Sciatic nerve (tissue), 2 donors: ENCODE results near the gene PPM1H. TPM values are rescaled to one million over a fixed set of nuclear protein-coding genes. Genes with fewer than 3 reads are reported as not detected.
A peak's percentile ranks its signal among the peaks of the same experiment; 100 is the strongest.
"Not testable (repeated sequence)": the region's sequence is repeated elsewhere in the genome, so short reads cannot be mapped to it uniquely, and the experiment has no call there.

ENCODE experiments used
- ATAC-seq: fragments of 200-7000 bp; cut with Tn5 transposase; one replicate; pipeline ENCODE4 v1.9.1; 2020; ENCODE audit warnings: mild to moderate bottlenecking, moderate library complexity
- DNase-seq: peaks from one replicate; pipeline ENCODE4 v3.0.0-alpha.2; 2020; ENCODE audit warnings: low spot score
- intact Hi-C: fragments of 100-400 bp; cut with DNase I; formaldehyde crosslinking; loops from one replicate; pipeline ENCODE4 v1.14.2; 2022
- total RNA-seq: library from RNA; stranded (reverse); fragmentation: NEBNext Ultra II Directional; extraction: Animal tissue kit (Norgen Biotek cat#: 25700); gene quantifications from one replicate; pipeline ENCODE4 v1.2.1, GENCODE V29; 2021
- donor health status: DM: no; HTN: no; CAD: no.
- donor health status: DM: no; HTN: no; CAD: no.

The PPM1H gene
- total RNA-seq, 1 donor from 2014 or later: 12.3 TPM

GRCh38 chr12:62761658-62762057, 173.3 kb downstream of the PPM1H start:
- intact Hi-C loops: no loop called here
- ATAC-seq (peak; percentile 82), DNase-seq (no peak)

- DNase-seq: no peak
- no peak for ATAC-seq
- intact Hi-C loops: no loop called here
These were observed 174.2 kb downstream of the PPM1H start for GRCh38 chr12:62760779-62761178.

- intact Hi-C loops, ATAC-seq, DNase-seq: not testable (repeated sequence)
These were observed 174.6 kb downstream of the PPM1H start for GRCh38 chr12:62760341-62760740.

GRCh38 chr12:62758216-62758615, 176.7 kb downstream of the PPM1H start:
- ATAC-seq: no peak
- intact Hi-C loops: no loop called here
- no peak for DNase-seq

GRCh38 chr12:62757048-62757447, 177.9 kb downstream of the PPM1H start:
- intact Hi-C loops: no loop called here
- DNase-seq: no peak
- ATAC-seq: no peak

GRCh38 chr12:62754706-62755105, 180.2 kb downstream of the PPM1H start:
- intact Hi-C loops: no loop called here
- DNase-seq (no peak), ATAC-seq (no peak)

GRCh38 chr12:62751810-62752155, 183.2 kb downstream of the PPM1H start:
- DNase-seq (no peak), ATAC-seq (no peak)
- intact Hi-C loops: no loop called here

GRCh38 chr12:62750941-62751809, 183.8 kb downstream of the PPM1H start:
- intact Hi-C loops: no loop called here
- ATAC-seq (no peak), DNase-seq (no peak)

GRCh38 chr12:62749586-62749985, 185.4 kb downstream of the PPM1H start:
- no peak for DNase-seq
- ATAC-seq: no peak
- intact Hi-C loops: no loop called here

GRCh38 chr12:62748941-62749468, 185.9 kb downstream of the PPM1H start:
- intact Hi-C loops: no loop called here
- DNase-seq: no peak
- no peak for ATAC-seq

- DNase-seq (no peak), ATAC-seq (peak; percentile 87)
- intact Hi-C loops: no loop called here
These were observed 190.4 kb downstream of the PPM1H start for GRCh38 chr12:62744551-62744950.

- intact Hi-C loops: no loop called here
- ATAC-seq (peak; percentile 42), DNase-seq (no peak)
These were observed 195.5 kb downstream of the PPM1H start for GRCh38 chr12:62739266-62740015.

- ATAC-seq (no peak), DNase-seq (no peak)
- intact Hi-C loops: no loop called here
These were observed 196.3 kb downstream of the PPM1H start for GRCh38 chr12:62738616-62739015.

GRCh38 chr12:62738105-62738504, 196.8 kb downstream of the PPM1H start:
- intact Hi-C loops: no loop called here
- ATAC-seq (no peak), DNase-seq (no peak)

GRCh38 chr12:62737615-62738014, 197.3 kb downstream of the PPM1H start:
- ATAC-seq: no peak
- intact Hi-C loops: no loop called here
- DNase-seq: no peak

GRCh38 chr12:62737188-62737587, 197.8 kb downstream of the PPM1H start:
- DNase-seq (no peak), ATAC-seq (no peak)
- intact Hi-C loops: no loop called here

- DNase-seq: no peak
- no peak for ATAC-seq
- intact Hi-C loops: no loop called here
These were observed 198.4 kb downstream of the PPM1H start for GRCh38 chr12:62736596-62736995.

- DNase-seq (no peak), ATAC-seq (no peak)
- intact Hi-C loops: no loop called here
These were observed 202.0 kb downstream of the PPM1H start for GRCh38 chr12:62732861-62733427.

- ATAC-seq (peak; percentile 48), DNase-seq (no peak)
- intact Hi-C loops: no loop called here
These were observed 203.7 kb downstream of the PPM1H start for GRCh38 chr12:62731055-62731820.
